GM21390 (cell line): ENCODE data around the gene XAB2.

Experiments
- ATAC-seq: cut with Tn5 transposase; IDR thresholded peaks from one replicate; pipeline ENCODE4 v1.9.1; 2021; ENCODE audit not compliant: unreplicated experiment

Gene XAB2

GRCh38 chr19:7633698-7634097, 4.4 kb upstream of the XAB2 start, which contains the start of gene PCP2:
PCP2 (minus strand) TSS chr19:7633719; CDS start chr19:7633457, 262 bp downstream.
- ATAC-seq, result no peak

GRCh38 chr19:7632340-7633203, 3.2 kb upstream of the XAB2 start:
- ATAC-seq, result no peak

- no peak for ATAC-seq
Observed at GRCh38 chr19:7631577-7631976, 2.2 kb upstream of the XAB2 start.

- ATAC-seq, result no peak
Observed at GRCh38 chr19:7628589-7629311, 595 bp downstream of the XAB2 start.

- no peak for ATAC-seq
Observed at GRCh38 chr19:7627166-7627565, 2.2 kb downstream of the XAB2 start.

- no peak for ATAC-seq
Observed at GRCh38 chr19:7625763-7626372, 3.5 kb downstream of the XAB2 start.

- no peak for ATAC-seq
Observed at GRCh38 chr19:7624810-7625209, 4.5 kb downstream of the XAB2 start.

GRCh38 chr19:7623725-7624603, 5.4 kb downstream of the XAB2 start:
- no peak for ATAC-seq

- no peak for ATAC-seq
Observed at GRCh38 chr19:7622933-7623685, 6.2 kb downstream of the XAB2 start.

- ATAC-seq, result no peak
Observed at GRCh38 chr19:7620442-7621412, 8.6 kb downstream of the XAB2 start.

- ATAC-seq, result no peak
Observed at GRCh38 chr19:7619671-7620441, 9.5 kb downstream of the XAB2 start.

- ATAC-seq, result no peak
Observed at GRCh38 chr19:7618771-7619510, 10.4 kb downstream of the XAB2 start.

GRCh38 chr19:7618348-7618747, 11.0 kb downstream of the XAB2 start:
- no peak for ATAC-seq

GRCh38 chr19:7617735-7618134, 11.6 kb downstream of the XAB2 start:
- ATAC-seq, result no peak

GRCh38 chr19:7617172-7617571, 12.2 kb downstream of the XAB2 start:
- ATAC-seq, result no peak

GRCh38 chr19:7614859-7615741, 14.2 kb downstream of the XAB2 start:
- no peak for ATAC-seq
